GM23248 (cell line): ENCODE results near the gene UTS2R. TPM values are rescaled to one million over a fixed set of nuclear protein-coding genes. Genes with fewer than 3 reads are reported as not detected.

Experiments used
- DNase-seq: peaks from one replicate; pipeline ENCODE4 v3.0.0-alpha.2; 2015
- H2AFZ ChIP-seq: fragments of 200-600 bp; sonication (generic); 2 replicates; pipeline ENCODE4 v1.6.1; 2016; ENCODE audit warnings: antibody characterized with exemption
- H3F3A ChIP-seq: fragments of 200-600 bp; sonication (generic); 2 replicates; pipeline ENCODE4 v1.6.1; 2016; ENCODE audit warnings: mild to moderate bottlenecking, antibody characterized with exemption, mixed run types; ENCODE audit not compliant: insufficient read depth
- H3K27ac ChIP-seq: fragments of 200-600 bp; sonication (generic); 2 replicates; pipeline ENCODE4 v1.5.1; 2016; ENCODE audit warnings: mild to moderate bottlenecking
- H3K27me3 ChIP-seq: fragments of 200-600 bp; sonication (generic); replicated peaks from 2 replicates; pipeline ENCODE4 v1.6.1; 2016; ENCODE audit warnings: mild to moderate bottlenecking; ENCODE audit not compliant: insufficient read depth
- H3K36me3 ChIP-seq: fragments of 200-600 bp; sonication (generic); 2 replicates; pipeline ENCODE4 v1.6.1; 2016; ENCODE audit warnings: low read depth, mild to moderate bottlenecking
- H3K4me1 ChIP-seq: fragments of 200-600 bp; sonication (generic); 2 replicates; pipeline ENCODE4 v1.6.1; 2016; ENCODE audit warnings: mild to moderate bottlenecking; ENCODE audit not compliant: insufficient read depth
- H3K4me2 ChIP-seq: fragments of 200-600 bp; sonication (generic); one replicate; pipeline ENCODE4 v1.6.1; 2016; ENCODE audit warnings: mild to moderate bottlenecking; ENCODE audit not compliant: unreplicated experiment
- H3K4me3 ChIP-seq: fragments of 200-600 bp; sonication (generic); 2 replicates; pipeline ENCODE4 v1.5.1; 2016; ENCODE audit warnings: mild to moderate bottlenecking
- H3K79me2 ChIP-seq: fragments of 200-600 bp; sonication (generic); 2 replicates; pipeline ENCODE4 v1.6.1; 2016; ENCODE audit warnings: mild to moderate bottlenecking; ENCODE audit not compliant: insufficient read depth
- H3K9ac ChIP-seq: fragments of 200-600 bp; sonication (generic); 2 replicates; pipeline ENCODE4 v1.6.1; 2016; ENCODE audit warnings: mild to moderate bottlenecking
- H3K9me2 ChIP-seq: fragments of 200-600 bp; sonication (generic); 2 replicates; pipeline ENCODE4 v1.6.1; 2016; ENCODE audit warnings: mixed run types, mild to moderate bottlenecking, moderate library complexity; ENCODE audit not compliant: insufficient read depth
- H3K9me3 ChIP-seq: fragments of 200-600 bp; sonication (generic); one replicate; pipeline ENCODE4 v1.6.1; 2017; ENCODE audit warnings: low read depth
- H4K20me1 ChIP-seq: fragments of 200-600 bp; sonication (generic); 2 replicates; pipeline ENCODE4 v1.6.0; 2016; ENCODE audit not compliant: insufficient read depth
- EZH2 ChIP-seq: fragments of 200-600 bp; sonication (generic); IDR thresholded peaks from 2 replicates; pipeline ENCODE4 v1.6.1; 2018; ENCODE audit warnings: antibody characterized with exemption, mild to moderate bottlenecking; ENCODE audit not compliant: insufficient read depth, poor library complexity, severe bottlenecking
- EZH2phosphoT487 ChIP-seq: fragments of 200-600 bp; sonication (generic); IDR thresholded peaks from 2 replicates; pipeline ENCODE4 v1.6.1; 2018; ENCODE audit warnings: antibody characterized with exemption, moderate library complexity, mild to moderate bottlenecking, low read depth; ENCODE audit not compliant: insufficient read depth
- WGBS, 2 experiments: methylation state at CpG; one replicate each; pipeline ENCODE4 v1.1.6; 2015 to 2017; ENCODE audit warnings: low lambda C conversion rate in 2 of 2, low coverage in 1 of 2; ENCODE audit errors: missing lambda C conversion rate in 2 of 2; 5-methylcytosine and 5-hydroxymethylcytosine counted together
- in situ Hi-C: fragments of 300-500 bp; cut with MboI; formaldehyde crosslinking; loops from 2 replicates; pipeline ENCODE4 v1.15.0; 2020
- polyA plus RNA-seq: library from polyadenylated mRNA; unstranded; fragments of >200 nt; fragmentation: Nextera tagmentation; extraction: Ambion mirVana; gene quantifications from 2 replicates; pipeline ENCODE4 v1.2.1, GENCODE V29; 2016
- total RNA-seq: library from RNA; depleted of rRNA; stranded (reverse); fragments of >200 nt; shearing (Covaris generic); gene quantifications from 2 replicates; pipeline ENCODE4 v1.2.3, GENCODE V29; 2014

UTS2R gene
- total and polyA plus RNA-seq, 2 experiments from 2014 or later: not detected

DNA sequence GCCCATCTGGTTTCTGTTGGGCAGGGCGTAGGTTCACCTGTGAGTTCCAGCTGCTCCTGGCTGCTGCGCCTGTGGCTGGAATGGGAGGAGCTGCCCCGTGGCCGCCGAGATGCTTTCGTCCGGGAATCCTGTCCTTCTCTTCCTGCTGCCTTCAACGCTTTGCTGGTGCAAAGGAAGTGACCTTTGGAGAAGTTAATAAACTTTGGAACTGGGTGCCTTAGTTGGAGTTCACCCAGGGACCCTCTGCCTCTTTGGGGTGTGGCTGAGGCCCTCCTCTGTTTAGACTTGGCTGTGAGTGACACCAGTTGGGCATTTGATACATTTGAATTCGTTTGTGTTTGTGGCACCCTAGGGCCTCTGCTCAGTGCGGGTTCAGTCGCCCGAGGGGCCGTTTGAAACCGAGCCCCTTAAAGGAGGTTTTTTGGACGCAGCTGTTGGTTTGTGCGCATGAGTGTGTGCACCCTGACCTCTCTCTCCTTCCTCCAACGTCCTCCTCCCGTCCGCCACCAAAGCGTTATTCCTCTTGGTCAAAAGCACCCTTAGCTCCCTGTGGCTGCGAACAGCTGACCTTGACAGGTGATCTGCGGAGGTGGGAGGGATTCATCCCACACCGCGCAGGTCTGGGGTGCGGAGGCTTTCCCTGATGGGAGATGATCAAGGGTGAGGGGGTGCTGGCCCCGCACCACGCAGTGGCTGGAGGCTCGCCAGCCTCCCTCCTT lies 29.0 kb upstream of the UTS2R start:
- no peak overlapping the region for H3K9ac ChIP-seq
- no peak for DNase-seq
- H3K36me3 ChIP-seq: no peaks in the 10 kb centered on the region
- H3K4me3 ChIP-seq: no peak overlapping the region
- peaks cover 5% of the 10 kb centered on the region; the same call in 1 of the 2 replicates for H3K4me1 ChIP-seq
- no peaks in the 10 kb centered on the region for H3K79me2 ChIP-seq
- H3K4me2 ChIP-seq: no peak overlapping the region
- H3F3A ChIP-seq: no peaks in the 10 kb centered on the region
- in situ Hi-C loops: no loop called here
- 83 to 85% methylated on average over 25 to 28 of the region's 28 CpGs for WGBS, 2 experiments
- no peaks in the 10 kb centered on the region for H3K9me2 ChIP-seq
- H3K27me3 ChIP-seq: no peaks in the 10 kb centered on the region
- H4K20me1 ChIP-seq: no peaks in the 10 kb centered on the region
- no peak overlapping the region for H3K27ac ChIP-seq
- H3K9me3 ChIP-seq: no peaks in the 10 kb centered on the region
- no peak overlapping the region for H2AFZ ChIP-seq
- TF ChIP-seq EZH2phosphoT487 (no peak), EZH2 (no peak)

DNA sequence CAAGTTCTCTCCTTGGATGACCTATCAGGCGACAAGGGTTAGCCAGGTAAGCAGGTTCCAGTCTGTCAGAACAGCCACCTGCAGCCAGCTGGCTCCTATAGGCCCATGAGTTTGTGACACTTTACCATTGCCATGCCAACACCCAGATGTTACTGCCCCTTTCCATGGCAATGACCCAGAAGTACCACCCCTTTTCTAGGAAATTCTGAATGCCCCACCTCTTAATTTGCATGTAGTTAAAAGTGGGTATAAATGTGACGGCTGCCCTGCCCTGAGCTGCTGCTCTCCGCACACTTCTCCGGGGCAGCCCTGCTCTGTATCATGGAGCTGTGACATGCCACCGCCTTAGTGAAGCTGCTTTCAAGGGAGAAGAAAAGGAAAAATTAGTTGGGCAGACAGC lies 28.0 kb upstream of the UTS2R start:
- Histone ChIP-seq H3K9ac (no peak overlapping the region), H3K4me2 (no peak overlapping the region), H4K20me1 (no peaks in the 10 kb centered on the region), H3K9me2 (no peaks in the 10 kb centered on the region), H2AFZ (no peak overlapping the region), H3F3A (no peaks in the 10 kb centered on the region), H3K9me3 (no peaks in the 10 kb centered on the region), H3K27me3 (no peaks in the 10 kb centered on the region), H3K36me3 (no peaks in the 10 kb centered on the region), H3K4me3 (no peak overlapping the region), H3K27ac (no peak overlapping the region), H3K79me2 (no peaks in the 10 kb centered on the region), H3K4me1 (peaks cover 5% of the 10 kb centered on the region; the same call in 1 of the 2 replicates)
- TF ChIP-seq EZH2 (no peak), EZH2phosphoT487 (no peak)
- in situ Hi-C loops: no loop called here
- no peak for DNase-seq
- 84 to 86% methylated on average over 5 of the region's 5 CpGs for WGBS, 2 experiments

- Histone ChIP-seq H3K27me3 (no peaks in the 10 kb centered on the region), H3K27ac (no peak overlapping the region), H3K9ac (no peak overlapping the region), H3K9me2 (no peaks in the 10 kb centered on the region), H3K4me2 (no peak overlapping the region), H3K4me3 (no peak overlapping the region), H3K36me3 (no peaks in the 10 kb centered on the region), H3F3A (no peaks in the 10 kb centered on the region; the same call in 1 of the 2 replicates), H3K79me2 (no peaks in the 10 kb centered on the region), H2AFZ (no peak overlapping the region), H4K20me1 (no peaks in the 10 kb centered on the region), H3K9me3 (no peaks in the 10 kb centered on the region), H3K4me1 (peaks cover 7% of the 10 kb centered on the region)
- in situ Hi-C loops: no loop called here
- TF ChIP-seq EZH2phosphoT487 (no peak), EZH2 (no peak)
- DNase-seq: no peak
- WGBS, 2 experiments: 86 to 87% methylated on average over 24 of the region's 24 CpGs
Observed at GRCh38 chr17:82344175-82344907, 27.2 kb upstream of the UTS2R start.

DNA sequence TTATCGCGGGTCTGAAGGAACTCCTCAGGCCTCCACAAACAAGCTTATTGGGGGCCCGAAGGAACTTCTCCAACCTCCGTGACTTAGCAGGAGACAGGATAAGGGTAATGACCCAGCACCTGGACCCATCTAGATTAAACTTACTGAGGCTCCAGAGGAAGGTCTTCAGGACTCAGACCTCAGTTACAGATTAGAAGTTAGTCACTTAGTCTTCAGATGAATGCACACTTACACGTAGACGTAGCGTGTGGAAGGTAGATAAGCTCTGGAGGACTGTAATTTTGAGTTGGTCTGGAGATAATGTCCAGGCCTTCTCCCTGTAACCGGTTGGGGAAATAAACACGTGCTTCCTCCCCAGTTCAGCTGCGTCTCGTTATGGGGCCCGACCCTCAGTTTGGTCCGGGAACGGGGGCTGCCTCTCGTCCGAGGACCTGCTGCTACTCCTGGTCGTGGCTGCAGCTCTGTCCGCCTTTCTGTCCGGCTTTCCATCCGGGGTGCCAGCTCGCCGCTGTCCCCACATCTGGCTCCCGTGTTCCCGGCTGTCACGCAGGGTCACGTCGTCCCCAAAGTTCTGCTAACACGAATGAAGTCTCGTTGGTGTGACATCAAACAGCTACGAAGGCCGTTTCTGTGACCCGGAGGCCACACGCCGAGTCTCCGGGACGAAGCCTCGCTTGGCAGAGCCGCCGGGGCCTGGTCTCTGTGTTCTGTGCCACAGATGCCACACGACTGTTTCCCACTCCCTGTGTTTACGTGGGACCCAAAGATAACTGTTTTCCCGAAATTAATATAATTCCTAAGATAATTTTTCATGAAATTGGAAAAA lies 26.2 kb upstream of the UTS2R start:
- TF ChIP-seq EZH2 (no peak), EZH2phosphoT487 (no peak)
- no peaks in the 10 kb centered on the region for H3K9me2 ChIP-seq
- H3K9ac ChIP-seq: no peak overlapping the region
- no peaks in the 10 kb centered on the region for H3K27me3 ChIP-seq
- H3K4me3 ChIP-seq: no peak overlapping the region
- H3K36me3 ChIP-seq: no peaks in the 10 kb centered on the region
- 89 to 92% methylated on average over 35 to 42 of the region's 42 CpGs for WGBS, 2 experiments
- H3K4me2 ChIP-seq: no peak overlapping the region
- in situ Hi-C loops: no loop called here
- H4K20me1 ChIP-seq: no peaks in the 10 kb centered on the region
- peaks cover 10% of the 10 kb centered on the region for H3K4me1 ChIP-seq
- no peak overlapping the region for H3K27ac ChIP-seq
- peaks cover 7% of the 10 kb centered on the region for H3F3A ChIP-seq
- H2AFZ ChIP-seq: no peak overlapping the region
- no peaks in the 10 kb centered on the region for H3K9me3 ChIP-seq
- no peaks in the 10 kb centered on the region for H3K79me2 ChIP-seq
- DNase-seq: no peak
